Activated naive CD8-positive, alpha-beta T cell treated with anti-CD3 and anti-CD28 coated beads, Interleukin-2, amount 50 U/mL, for 24 hours (primary cell): ENCODE results near the gene SH2D1B.

Experiments
- ATAC-seq: fragments of 150-1000 bp; cut with Tn5 transposase; one replicate; pipeline ENCODE4 v1.10.0; 2021
- DNase-seq: peaks from one replicate; pipeline ENCODE4 v3.0.0; 2021
- H3K27ac Mint-ChIP-seq: one replicate; pipeline ENCODE4 v1.8.0; 2021; ENCODE audit warnings: mild to moderate bottlenecking, mixed read lengths
- H3K27me3 Mint-ChIP-seq: one replicate; pipeline ENCODE4 v1.8.0; 2021; ENCODE audit warnings: mixed read lengths
- H3K36me3 Mint-ChIP-seq: one replicate; pipeline ENCODE4 v1.8.0; 2021; ENCODE audit warnings: low read depth, mixed read lengths
- H3K4me1 Mint-ChIP-seq: one replicate; pipeline ENCODE4 v1.8.0; 2021; ENCODE audit warnings: mixed read lengths
- H3K4me3 Mint-ChIP-seq: one replicate; pipeline ENCODE4 v1.8.0; 2021; ENCODE audit warnings: mild to moderate bottlenecking, moderate library complexity, mixed read lengths
- H3K9me3 Mint-ChIP-seq: one replicate; pipeline ENCODE4 v1.8.0; 2021; ENCODE audit warnings: mixed read lengths

Gene SH2D1B

GRCh38 chr1:162381383-162381782 is 30.6 kb downstream of the SH2D1B start, which contains the start of gene C1orf226:
Gene C1orf226 (plus strand): TSS chr1:162381728. CDS start chr1:162381902, 174 bp downstream.
- H3K27ac Mint-ChIP-seq = no peak within 1 kb of the TSS
- H3K4me1 Mint-ChIP-seq = no peaks in the 10 kb centered on the region
- H3K9me3 Mint-ChIP-seq = no peaks in the 10 kb centered on the region
- no peak within 1 kb of the TSS for H3K4me3 Mint-ChIP-seq
- no peaks in the 10 kb centered on the region for H3K27me3 Mint-ChIP-seq
- ATAC-seq (no peak), DNase-seq (no peak)
- H3K36me3 Mint-ChIP-seq = no peaks in the 10 kb centered on the region

GRCh38 chr1:162380061-162380846 is 31.7 kb downstream of the SH2D1B start:
- Mint-ChIP-seq H3K4me3 (no peak overlapping the region), H3K27me3 (no peaks in the 10 kb centered on the region), H3K27ac (no peak overlapping the region), H3K4me1 (no peaks in the 10 kb centered on the region), H3K36me3 (no peaks in the 10 kb centered on the region), H3K9me3 (no peaks in the 10 kb centered on the region)
- no peak for DNase-seq
- ATAC-seq = no peak

- H3K27ac Mint-ChIP-seq = no peak within 1 kb of the TSS
- no peak within 1 kb of the TSS for H3K4me3 Mint-ChIP-seq
- H3K9me3 Mint-ChIP-seq = no peaks in the 10 kb centered on the region
- DNase-seq (no peak), ATAC-seq (no peak)
- no peaks in the 10 kb centered on the region for H3K27me3 Mint-ChIP-seq
- no peaks in the 10 kb centered on the region for H3K36me3 Mint-ChIP-seq
- no peaks in the 10 kb centered on the region for H3K4me1 Mint-ChIP-seq
Observed at GRCh38 chr1:162376691-162377090, 35.2 kb downstream of the SH2D1B start, which contains the start of gene SPATA46. Gene SPATA46 (minus strand): TSS chr1:162376854. CDS start chr1:162376790, 64 bp downstream.

GRCh38 chr1:162375463-162375862 is 36.5 kb downstream of the SH2D1B start:
- no peaks in the 10 kb centered on the region for H3K27me3 Mint-ChIP-seq
- no peaks in the 10 kb centered on the region for H3K4me1 Mint-ChIP-seq
- H3K36me3 Mint-ChIP-seq = no peaks in the 10 kb centered on the region
- H3K4me3 Mint-ChIP-seq = no peak overlapping the region
- H3K9me3 Mint-ChIP-seq = no peaks in the 10 kb centered on the region
- DNase-seq (no peak), ATAC-seq (no peak)
- H3K27ac Mint-ChIP-seq = no peak overlapping the region

GRCh38 chr1:162374406-162374805 is 37.5 kb downstream of the SH2D1B start:
- H3K27ac Mint-ChIP-seq = no peak overlapping the region
- ATAC-seq (no peak), DNase-seq (no peak)
- H3K36me3 Mint-ChIP-seq = no peaks in the 10 kb centered on the region
- no peaks in the 10 kb centered on the region for H3K4me1 Mint-ChIP-seq
- no peaks in the 10 kb centered on the region for H3K27me3 Mint-ChIP-seq
- H3K4me3 Mint-ChIP-seq = no peak overlapping the region
- H3K9me3 Mint-ChIP-seq = no peaks in the 10 kb centered on the region

- Mint-ChIP-seq H3K27ac (no peak overlapping the region), H3K4me1 (no peaks in the 10 kb centered on the region), H3K36me3 (no peaks in the 10 kb centered on the region), H3K4me3 (no peak overlapping the region), H3K27me3 (no peaks in the 10 kb centered on the region), H3K9me3 (no peaks in the 10 kb centered on the region)
- DNase-seq (no peak), ATAC-seq (no peak)
Observed at GRCh38 chr1:162373541-162374260, 38.2 kb downstream of the SH2D1B start.

- Mint-ChIP-seq H3K4me1 (no peaks in the 10 kb centered on the region), H3K9me3 (no peaks in the 10 kb centered on the region), H3K27ac (no peak overlapping the region), H3K36me3 (no peaks in the 10 kb centered on the region), H3K27me3 (no peaks in the 10 kb centered on the region), H3K4me3 (no peak overlapping the region)
- ATAC-seq = no peak
- DNase-seq = no peak
Observed at GRCh38 chr1:162373072-162373427, 38.9 kb downstream of the SH2D1B start.

GRCh38 chr1:162372159-162373071 is 39.5 kb downstream of the SH2D1B start:
- DNase-seq (no peak), ATAC-seq (no peak)
- no peak overlapping the region for H3K4me3 Mint-ChIP-seq
- no peaks in the 10 kb centered on the region for H3K36me3 Mint-ChIP-seq
- H3K27ac Mint-ChIP-seq = no peak overlapping the region
- H3K4me1 Mint-ChIP-seq = no peaks in the 10 kb centered on the region
- no peaks in the 10 kb centered on the region for H3K9me3 Mint-ChIP-seq
- H3K27me3 Mint-ChIP-seq = no peaks in the 10 kb centered on the region

- DNase-seq (no peak), ATAC-seq (no peak)
- Mint-ChIP-seq H3K27me3 (no peaks in the 10 kb centered on the region), H3K4me3 (no peak overlapping the region), H3K27ac (no peak overlapping the region), H3K36me3 (no peaks in the 10 kb centered on the region), H3K9me3 (no peaks in the 10 kb centered on the region), H3K4me1 (no peaks in the 10 kb centered on the region)
Observed at GRCh38 chr1:162371611-162372010, 40.3 kb downstream of the SH2D1B start.

GRCh38 chr1:162370721-162371120 is 41.2 kb downstream of the SH2D1B start:
- ATAC-seq (no peak), DNase-seq (no peak)
- Mint-ChIP-seq H3K27ac (no peak overlapping the region), H3K27me3 (no peaks in the 10 kb centered on the region), H3K9me3 (no peaks in the 10 kb centered on the region), H3K4me3 (no peak overlapping the region), H3K4me1 (no peaks in the 10 kb centered on the region), H3K36me3 (no peaks in the 10 kb centered on the region)

- H3K4me3 Mint-ChIP-seq = no peak overlapping the region
- H3K4me1 Mint-ChIP-seq = no peaks in the 10 kb centered on the region
- H3K36me3 Mint-ChIP-seq = no peaks in the 10 kb centered on the region
- no peaks in the 10 kb centered on the region for H3K9me3 Mint-ChIP-seq
- ATAC-seq (no peak), DNase-seq (no peak)
- H3K27me3 Mint-ChIP-seq = no peaks in the 10 kb centered on the region
- H3K27ac Mint-ChIP-seq = no peak overlapping the region
Observed at GRCh38 chr1:162370161-162370560, 41.8 kb downstream of the SH2D1B start.

- Mint-ChIP-seq H3K4me3 (no peak overlapping the region), H3K9me3 (no peaks in the 10 kb centered on the region), H3K4me1 (no peaks in the 10 kb centered on the region), H3K27me3 (no peaks in the 10 kb centered on the region), H3K36me3 (no peaks in the 10 kb centered on the region), H3K27ac (no peak overlapping the region)
- ATAC-seq = no peak
- no peak for DNase-seq
Observed at GRCh38 chr1:162369571-162369970, 42.4 kb downstream of the SH2D1B start.

GRCh38 chr1:162368451-162368850 is 43.5 kb downstream of the SH2D1B start:
- ATAC-seq = no peak
- Mint-ChIP-seq H3K27ac (no peak overlapping the region), H3K4me3 (no peak overlapping the region), H3K4me1 (no peaks in the 10 kb centered on the region), H3K36me3 (no peaks in the 10 kb centered on the region), H3K27me3 (no peaks in the 10 kb centered on the region), H3K9me3 (no peaks in the 10 kb centered on the region)
- no peak for DNase-seq

GRCh38 chr1:162367772-162368171 is 44.2 kb downstream of the SH2D1B start:
- no peak overlapping the region for H3K27ac Mint-ChIP-seq
- no peaks in the 10 kb centered on the region for H3K36me3 Mint-ChIP-seq
- H3K9me3 Mint-ChIP-seq = no peaks in the 10 kb centered on the region
- H3K4me3 Mint-ChIP-seq = no peak overlapping the region
- ATAC-seq (no peak), DNase-seq (no peak)
- no peaks in the 10 kb centered on the region for H3K4me1 Mint-ChIP-seq
- no peaks in the 10 kb centered on the region for H3K27me3 Mint-ChIP-seq
